Measurements from ENCODE around the gene GPSM1.

Gene GPSM1

DNA sequence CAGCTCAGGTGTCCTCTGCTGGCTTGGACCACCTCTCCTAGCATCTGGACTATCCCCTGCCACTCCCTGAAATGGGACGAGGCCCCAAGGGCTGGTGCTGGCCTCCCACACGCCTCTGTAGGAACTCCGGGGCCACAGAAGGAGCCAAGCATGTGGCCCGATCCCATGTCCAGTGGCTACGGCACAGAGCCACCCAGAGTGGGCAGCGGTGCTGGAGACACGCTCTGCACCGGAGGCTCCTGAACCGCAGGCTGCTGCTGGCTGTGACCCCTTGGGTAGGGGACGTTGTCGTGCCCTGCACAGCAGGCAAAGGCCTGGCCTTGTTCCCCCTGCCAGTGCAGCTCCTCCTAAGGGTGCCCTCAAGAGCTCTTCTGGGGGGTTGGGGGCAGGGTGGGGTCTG lies 52.6 kb downstream of the GPSM1 start:
- no peak for DNase-seq

- DNase-seq, result no peak
These were observed 53.0 kb downstream of the GPSM1 start for GRCh38 chr9:136380381-136380780.

- DNase-seq, result no peak
These were observed 54.0 kb downstream of the GPSM1 start for GRCh38 chr9:136381311-136381710.

- no peak for DNase-seq
These were observed 54.7 kb downstream of the GPSM1 start for GRCh38 chr9:136381966-136382513.

- DNase-seq, result no peak
These were observed 56.1 kb downstream of the GPSM1 start for GRCh38 chr9:136383436-136383835.

DNA sequence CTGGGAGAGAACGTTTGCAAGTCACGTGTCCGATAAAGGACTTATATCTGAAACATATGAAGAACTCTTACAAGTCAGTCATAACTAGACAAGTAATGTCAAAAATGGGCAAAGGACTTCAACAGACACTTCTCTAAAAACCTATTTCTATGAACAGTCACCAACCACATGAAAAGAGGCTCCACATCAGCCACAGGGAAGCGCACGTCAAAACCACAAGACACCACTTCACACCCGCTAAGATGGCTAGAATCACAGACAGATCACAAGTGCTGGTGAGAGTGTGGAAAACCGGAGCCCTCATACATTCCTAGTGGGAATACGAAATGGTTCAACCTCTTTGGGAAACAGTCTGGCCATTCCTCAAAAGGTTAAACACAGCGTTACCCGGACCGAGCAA lies 57.7 kb downstream of the GPSM1 start:
- peak; percentile 46 for DNase-seq

GRCh38 chr9:136386018-136386417 lies 58.7 kb downstream of the GPSM1 start:
- DNase-seq, result no peak

- DNase-seq, result no peak
These were observed 59.9 kb downstream of the GPSM1 start for GRCh38 chr9:136387217-136387616.

DNA sequence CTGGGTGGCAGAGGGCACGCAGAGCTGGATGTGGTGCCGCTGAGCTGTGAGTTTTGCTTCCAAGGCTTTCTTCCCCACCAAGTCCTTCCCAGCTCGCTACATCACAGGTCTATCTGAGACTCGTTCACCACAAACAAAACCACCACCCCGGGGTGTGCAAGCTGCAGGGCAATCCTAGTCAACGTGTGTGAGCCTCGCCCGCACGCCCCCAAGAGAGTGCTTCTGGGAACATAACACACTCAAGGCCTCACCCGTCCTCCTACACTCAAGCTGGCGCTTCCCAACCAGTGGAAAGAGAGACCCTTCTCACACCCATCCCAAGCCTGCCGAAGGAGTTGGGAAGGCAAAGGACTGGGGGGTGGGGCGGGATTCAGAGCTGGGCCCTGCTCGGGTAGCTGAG lies 62.1 kb downstream of the GPSM1 start:
- no peak for DNase-seq

DNA sequence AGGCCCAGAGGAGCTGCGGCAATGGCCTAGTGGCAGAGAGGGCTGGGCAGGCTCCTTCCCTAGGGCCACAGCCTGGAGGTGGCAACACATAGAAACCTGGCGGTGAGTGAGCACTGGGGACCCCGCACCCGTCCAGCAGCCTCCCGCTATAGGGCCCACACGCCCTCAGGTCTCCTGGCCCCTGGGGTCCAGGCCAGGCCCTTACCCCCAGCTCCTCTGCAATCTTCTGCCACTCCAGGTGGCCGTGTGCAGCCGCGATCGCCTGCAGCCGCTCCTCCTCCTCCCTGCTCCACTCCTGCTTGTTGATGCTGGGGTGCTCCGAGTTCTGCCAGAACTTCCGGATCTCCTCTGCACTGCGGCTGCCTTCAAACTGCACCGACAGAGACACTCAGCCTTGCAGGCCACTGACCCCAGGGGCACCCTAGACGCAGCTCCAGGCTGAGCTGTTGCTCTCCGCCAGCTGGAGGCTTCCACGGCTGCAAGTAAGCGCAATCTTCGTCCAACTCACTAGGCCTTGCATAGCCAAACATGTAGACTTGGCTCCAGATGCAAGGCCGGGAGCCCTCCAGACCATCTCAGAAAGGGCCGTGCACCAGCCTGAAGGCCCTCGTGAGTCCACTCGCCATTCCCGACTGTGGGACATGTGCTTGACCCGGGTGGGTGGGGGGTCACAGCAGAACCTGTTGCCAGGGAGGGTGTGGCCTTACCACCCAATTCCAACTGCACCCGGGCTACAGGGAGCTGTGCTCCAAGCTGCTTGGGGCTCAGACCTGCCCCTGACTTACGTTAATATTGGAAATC lies 64.6 kb downstream of the GPSM1 start:
- DNase-seq, result no peak

DNA sequence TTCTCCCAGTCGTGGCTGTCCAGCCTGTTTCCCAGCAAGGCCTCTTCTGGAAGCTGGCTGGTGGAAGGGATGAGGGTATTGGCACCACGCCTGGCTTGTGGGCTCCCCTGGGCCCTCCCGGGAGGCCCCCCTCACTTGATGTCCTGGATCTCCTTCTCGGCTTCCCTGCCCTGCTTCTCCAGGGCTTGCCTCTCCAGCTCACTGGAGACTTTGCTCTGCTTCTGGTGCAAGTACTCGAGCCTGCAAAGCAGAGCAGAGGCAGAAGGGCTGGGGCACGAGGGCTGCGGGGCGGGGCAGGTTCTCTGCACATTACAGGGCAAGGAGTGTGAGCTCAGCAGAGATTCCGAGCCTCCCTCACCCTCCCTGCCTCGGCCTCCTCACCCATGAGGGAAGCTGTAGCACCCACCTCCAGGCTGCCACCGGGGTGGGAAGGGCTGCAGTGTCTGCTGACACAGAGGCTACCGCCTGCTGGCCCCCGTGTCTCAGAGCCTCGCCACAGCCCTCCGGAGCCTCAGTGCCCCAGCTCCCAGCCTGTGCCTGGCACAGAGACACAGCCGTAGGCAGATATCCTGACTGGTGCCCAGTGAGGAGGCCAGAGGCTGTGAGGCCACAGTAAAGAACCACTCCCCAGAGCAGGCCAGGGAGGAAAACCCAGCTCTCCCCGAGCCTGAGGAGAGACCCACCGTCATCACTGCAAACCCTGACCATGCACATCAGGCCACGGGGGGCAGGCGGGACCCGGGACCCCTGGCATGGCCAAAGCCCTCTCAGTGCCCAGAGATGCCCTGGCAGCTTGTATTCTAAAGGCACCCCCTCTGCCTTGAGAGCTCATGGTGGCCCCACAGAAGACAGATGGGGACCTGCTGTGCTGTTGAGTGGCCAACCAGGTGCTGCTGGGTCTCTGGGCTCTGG lies 65.5 kb downstream of the GPSM1 start:
- no peak for DNase-seq

DNA sequence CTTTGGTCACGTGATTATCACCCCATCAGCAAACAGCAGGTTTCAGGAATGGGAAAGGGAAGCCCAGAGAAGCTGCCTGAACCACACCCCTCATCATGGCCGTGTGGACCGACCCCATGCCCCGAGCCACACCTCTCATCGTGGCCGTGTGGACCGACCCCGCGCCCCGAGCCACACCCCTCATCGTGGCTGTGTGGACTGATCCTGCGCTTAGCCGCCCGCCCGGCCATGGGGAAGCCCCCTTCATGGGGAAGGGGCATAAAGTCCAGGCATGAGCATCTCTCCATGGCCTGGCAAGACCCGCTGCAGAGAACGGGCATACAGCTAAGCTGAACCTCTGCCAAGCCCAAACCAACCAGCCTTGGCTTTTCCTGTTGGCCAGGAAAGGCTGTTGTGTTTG lies 66.2 kb downstream of the GPSM1 start:
- no peak for DNase-seq

- no peak for DNase-seq
These were observed 67.1 kb downstream of the GPSM1 start for GRCh38 chr9:136394312-136395019.

DNA sequence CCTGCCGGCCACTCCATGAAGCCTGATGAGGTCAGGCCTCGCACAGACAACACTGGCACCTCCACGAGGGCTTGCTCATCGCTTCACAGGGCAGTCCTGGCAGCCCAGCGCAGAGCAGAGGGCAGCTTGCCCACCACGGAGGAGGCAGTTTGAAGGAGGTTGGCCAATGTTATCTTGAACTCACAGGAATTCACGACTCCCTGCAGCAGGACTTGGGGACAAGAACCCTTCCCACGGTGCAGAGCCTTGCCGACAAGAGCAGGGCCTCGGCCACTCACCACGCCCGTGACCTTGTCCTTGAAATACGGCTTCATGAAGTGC lies 67.6 kb downstream of the GPSM1 start:
- no peak for DNase-seq

DNA sequence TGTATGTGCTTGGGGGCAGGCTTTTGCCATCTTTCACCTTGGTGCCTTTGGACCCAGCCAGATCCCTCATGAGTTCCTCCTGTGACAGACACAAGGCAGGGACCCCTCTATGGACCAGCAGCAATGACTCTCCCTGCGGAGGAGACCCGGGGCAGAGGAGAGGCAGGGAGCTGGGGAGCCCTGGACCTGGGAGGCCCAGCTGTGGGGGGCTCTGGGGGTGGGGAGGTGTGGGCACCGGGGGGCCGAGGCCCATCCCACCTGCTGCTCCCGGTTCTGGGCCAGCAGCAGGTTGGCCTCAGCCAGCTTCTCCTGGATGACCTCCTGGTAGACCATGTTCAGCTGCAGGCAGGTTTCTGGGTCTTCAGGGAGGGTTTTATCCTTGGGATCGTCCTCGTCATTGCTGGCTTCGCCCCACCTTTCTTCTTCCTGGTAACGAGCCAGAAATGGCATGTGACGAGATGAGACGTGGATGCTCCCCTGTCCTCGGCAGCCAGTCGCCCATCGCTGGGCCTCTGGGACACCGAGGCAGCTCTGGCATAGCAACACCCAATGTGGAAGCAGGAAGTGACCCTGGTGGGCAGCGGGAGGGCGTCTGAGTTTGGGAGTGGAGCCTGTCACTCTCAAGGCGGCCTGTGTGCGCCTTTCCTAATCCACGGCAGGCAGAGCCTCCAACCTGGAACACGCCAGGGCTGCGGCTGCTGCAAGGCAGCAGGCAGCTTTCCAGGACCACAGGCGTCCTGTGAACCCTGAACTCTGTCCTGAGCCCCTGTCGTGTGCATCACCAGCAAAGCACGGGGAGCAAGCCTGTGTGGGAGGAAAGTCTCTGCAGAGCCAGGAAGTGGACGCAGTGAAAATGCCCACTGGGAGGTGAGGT lies 68.2 kb downstream of the GPSM1 start:
- DNase-seq, result no peak

- DNase-seq, result no peak
These were observed 68.8 kb downstream of the GPSM1 start for GRCh38 chr9:136396219-136396515.

- DNase-seq, result no peak
These were observed 70.3 kb downstream of the GPSM1 start for GRCh38 chr9:136397643-136398042.

GRCh38 chr9:136398286-136398685 lies 70.9 kb downstream of the GPSM1 start:
- DNase-seq, result no peak

DNA sequence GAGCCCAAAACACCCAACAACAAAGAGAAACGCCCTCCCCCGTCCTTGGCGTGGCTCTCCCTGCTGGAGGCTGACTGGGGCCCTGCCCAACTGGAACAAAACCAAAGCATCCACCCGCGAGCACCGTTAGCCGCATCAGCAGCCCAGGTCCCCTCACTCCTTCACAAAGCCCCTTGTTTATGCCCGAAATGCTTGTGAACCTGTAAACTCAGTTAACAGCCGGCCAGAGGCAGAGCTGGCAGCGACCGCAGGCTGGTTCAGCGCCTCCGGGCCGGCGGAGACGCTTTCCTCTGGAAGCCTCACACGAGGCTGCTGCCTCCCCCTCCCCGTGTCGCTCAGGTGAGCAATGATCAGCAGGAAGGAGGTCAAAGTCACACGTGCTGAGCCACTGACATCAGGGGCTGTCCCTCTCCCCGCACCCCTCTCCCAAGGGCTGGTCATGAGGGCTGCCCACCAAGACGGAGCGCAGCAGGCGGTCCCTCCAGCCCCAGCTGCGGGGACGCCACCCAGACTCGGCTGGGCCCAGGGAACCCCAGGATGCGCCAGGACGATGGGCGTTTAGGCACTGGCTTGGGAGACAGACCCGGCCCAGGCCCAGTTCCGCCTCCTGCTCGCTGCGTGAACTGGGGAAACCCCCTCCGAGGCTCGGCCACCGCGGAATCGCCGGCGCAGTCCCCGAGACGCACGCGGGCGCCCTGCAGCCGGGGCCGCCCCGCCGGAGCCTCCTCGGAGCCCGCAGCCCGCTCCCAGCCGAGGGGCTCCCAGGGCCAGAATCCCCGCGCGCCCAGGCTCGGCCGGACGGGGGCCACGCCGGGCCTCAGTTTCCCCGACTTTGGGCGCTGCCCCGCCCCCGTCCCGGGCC lies 72.1 kb downstream of the GPSM1 start:
- peak; percentile 30 for DNase-seq

GRCh38 chr9:136400038-136400834 lies 72.9 kb downstream of the GPSM1 start, which contains the start of gene SNAPC4:
Gene SNAPC4, minus strand, starts transcription at chr9:136400170. Its CDS starts 1,742 bp downstream, at chr9:136398428.
- peak; percentile 80 for DNase-seq

Measured in CD4-positive, alpha-beta T cell treated with Interleukin-4 for 4 hours (primary cell).